ENCODE data around the gene KIF22.
"Not testable (repeated sequence)": the region's sequence is repeated elsewhere in the genome, so short reads cannot be mapped to it uniquely, and the experiment has no call there.

The KIF22 gene

GRCh38 chr16:29826342-29826695 is 35.8 kb downstream of the KIF22 start:
- H3K4me2 ChIP-seq (ENCODE audit: low read depth, low read length, poor library complexity, severe bottlenecking) = no peak overlapping the region
- H3K36me3 ChIP-seq (ENCODE audit: low read length) = no peaks in the 10 kb centered on the region
- H3K4me3 ChIP-seq (ENCODE audit: insufficient read depth, low read length, poor library complexity, severe bottlenecking) = no peak overlapping the region
- H3K9me2 ChIP-seq (replicated peaks; ENCODE audit: insufficient read depth, low read length) = no peaks in the 10 kb centered on the region
- no peaks in the 10 kb centered on the region for H3K79me2 ChIP-seq (ENCODE audit: insufficient read depth, low read length)
- H3K27ac ChIP-seq (ENCODE audit: low read depth, low read length) = no peak overlapping the region
- H4K20me1 ChIP-seq (ENCODE audit: low read depth, low read length) = no peaks in the 10 kb centered on the region
- no peak overlapping the region for H3K9ac ChIP-seq (ENCODE audit: low read length)
- no peak overlapping the region for H2AFZ ChIP-seq (ENCODE audit: low read depth, low read length, severe bottlenecking)
- H3K9me3 ChIP-seq (ENCODE audit: insufficient read depth, low read length) = no peaks in the 10 kb centered on the region
- TF ChIP-seq EZH2phosphoT487 (conservative IDR thresholded peaks at IDR 0.05; ENCODE audit: low read length) (no peak), CTCF (IDR thresholded peaks at IDR 0.05; ENCODE audit: insufficient read depth, low read length, poor library complexity, severe bottlenecking) (no peak)
- no peaks in the 10 kb centered on the region for H3F3A ChIP-seq (ENCODE audit: insufficient read depth)
- no peaks in the 10 kb centered on the region for H3K27me3 ChIP-seq (ENCODE audit: low read length)

DNA sequence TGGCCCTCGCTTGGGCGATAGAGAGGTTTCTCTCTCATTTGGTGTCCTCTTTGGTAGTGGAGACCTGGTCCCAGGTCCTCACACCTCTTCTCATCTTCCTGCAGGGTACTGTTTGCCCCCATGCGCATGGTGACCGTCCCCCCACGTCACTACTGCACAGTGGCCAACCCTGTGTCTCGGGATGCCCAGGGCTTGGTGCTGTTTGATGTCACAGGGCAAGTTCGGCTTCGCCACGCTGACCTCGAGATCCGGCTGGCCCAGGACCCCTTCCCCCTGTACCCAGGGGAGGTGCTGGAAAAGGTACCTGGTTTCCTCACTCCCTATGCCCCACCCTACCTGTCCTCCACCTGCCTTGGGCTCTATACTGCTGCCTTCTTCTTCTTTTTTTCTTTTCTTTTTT is 40.2 kb downstream of the KIF22 start:
- Histone ChIP-seq H4K20me1 (ENCODE audit: low read depth, low read length) (no peaks in the 10 kb centered on the region), H2AFZ (ENCODE audit: low read depth, low read length, severe bottlenecking) (no peak overlapping the region), H3K4me2 (ENCODE audit: low read depth, low read length, poor library complexity, severe bottlenecking) (no peak overlapping the region), H3K9me2 (replicated peaks; ENCODE audit: insufficient read depth, low read length) (no peaks in the 10 kb centered on the region), H3K36me3 (ENCODE audit: low read length) (no peaks in the 10 kb centered on the region), H3K9me3 (ENCODE audit: insufficient read depth, low read length) (no peaks in the 10 kb centered on the region), H3K4me3 (ENCODE audit: insufficient read depth, low read length, poor library complexity, severe bottlenecking) (no peak overlapping the region), H3K27me3 (ENCODE audit: low read length) (no peaks in the 10 kb centered on the region), H3F3A (ENCODE audit: insufficient read depth) (no peaks in the 10 kb centered on the region), H3K27ac (ENCODE audit: low read depth, low read length) (no peak overlapping the region), H3K9ac (ENCODE audit: low read length) (no peak overlapping the region), H3K79me2 (ENCODE audit: insufficient read depth, low read length) (no peaks in the 10 kb centered on the region)
- no peak for TF ChIP-seq EZH2phosphoT487 (conservative IDR thresholded peaks at IDR 0.05; ENCODE audit: low read length)
- no peak for TF ChIP-seq CTCF (IDR thresholded peaks at IDR 0.05; ENCODE audit: insufficient read depth, low read length, poor library complexity, severe bottlenecking)

DNA sequence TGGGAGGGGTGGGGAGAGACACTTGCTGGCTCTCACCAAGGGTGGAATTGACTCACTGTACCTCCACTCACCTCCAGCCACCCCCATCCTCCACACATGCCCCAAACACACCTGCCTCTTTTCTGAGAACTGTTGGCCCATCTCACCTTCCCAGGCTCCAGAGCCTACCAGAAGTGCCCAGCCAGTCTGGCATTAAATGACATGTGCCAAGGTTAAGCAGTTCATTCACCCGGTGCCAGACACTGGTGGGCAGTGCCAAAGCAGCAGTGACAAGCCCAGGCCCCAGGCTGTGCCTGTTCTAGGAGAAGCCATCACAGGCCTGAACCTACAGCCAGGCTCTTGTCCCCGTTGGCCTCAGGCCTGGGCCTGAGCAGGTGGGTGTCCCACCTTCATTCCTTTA is 40.9 kb downstream of the KIF22 start:
- H3K36me3 ChIP-seq (ENCODE audit: low read length) = no peaks in the 10 kb centered on the region
- no peaks in the 10 kb centered on the region for H3F3A ChIP-seq (ENCODE audit: insufficient read depth)
- H3K9me2 ChIP-seq (replicated peaks; ENCODE audit: insufficient read depth, low read length) = no peaks in the 10 kb centered on the region
- no peak overlapping the region for H3K4me3 ChIP-seq (ENCODE audit: insufficient read depth, low read length, poor library complexity, severe bottlenecking)
- H2AFZ ChIP-seq (ENCODE audit: low read depth, low read length, severe bottlenecking) = no peak overlapping the region
- no peaks in the 10 kb centered on the region for H3K27me3 ChIP-seq (ENCODE audit: low read length)
- no peak overlapping the region for H3K4me2 ChIP-seq (ENCODE audit: low read depth, low read length, poor library complexity, severe bottlenecking)
- H4K20me1 ChIP-seq (ENCODE audit: low read depth, low read length) = no peaks in the 10 kb centered on the region
- H3K9me3 ChIP-seq (ENCODE audit: insufficient read depth, low read length) = no peaks in the 10 kb centered on the region
- H3K9ac ChIP-seq (ENCODE audit: low read length) = no peak overlapping the region
- H3K27ac ChIP-seq (ENCODE audit: low read depth, low read length) = no peak overlapping the region
- no peaks in the 10 kb centered on the region for H3K79me2 ChIP-seq (ENCODE audit: insufficient read depth, low read length)
- TF ChIP-seq CTCF (IDR thresholded peaks at IDR 0.05; ENCODE audit: insufficient read depth, low read length, poor library complexity, severe bottlenecking) (no peak), EZH2phosphoT487 (conservative IDR thresholded peaks at IDR 0.05; ENCODE audit: low read length) (no peak)

- not testable (repeated sequence) for H3F3A ChIP-seq (ENCODE audit: insufficient read depth); H3K36me3 ChIP-seq (ENCODE audit: low read length); H3K4me3 ChIP-seq (ENCODE audit: insufficient read depth, low read length, poor library complexity, severe bottlenecking); H3K27ac ChIP-seq (ENCODE audit: low read depth, low read length); H3K4me2 ChIP-seq (ENCODE audit: low read depth, low read length, poor library complexity, severe bottlenecking); H2AFZ ChIP-seq (ENCODE audit: low read depth, low read length, severe bottlenecking); H3K9me3 ChIP-seq (ENCODE audit: insufficient read depth, low read length); H3K79me2 ChIP-seq (ENCODE audit: insufficient read depth, low read length); H3K27me3 ChIP-seq (ENCODE audit: low read length); H3K9me2 ChIP-seq (replicated peaks; ENCODE audit: insufficient read depth, low read length); H4K20me1 ChIP-seq (ENCODE audit: low read depth, low read length); H3K9ac ChIP-seq (ENCODE audit: low read length)
These were observed 42.7 kb downstream of the KIF22 start for GRCh38 chr16:29833219-29833618.

All from SU-DHL-6 (cell line).